SH-SY5Y (cell line): ENCODE data around the gene ASCC1.

Source experiments
- GATA2 ChIP-seq: IDR thresholded peaks from 2 replicates; pipeline ENCODE4 v1.6.1; 2011; ENCODE audit warnings: mild to moderate bottlenecking, low read depth, low read length
- GATA3 ChIP-seq: IDR thresholded peaks from 2 replicates; pipeline ENCODE4 v1.6.1; 2011; ENCODE audit warnings: low read depth, mild to moderate bottlenecking, low read length, moderate library complexity

The ASCC1 gene

GRCh38 chr10:72134785-72135767, 81.0 kb downstream of the ASCC1 start:
- TF ChIP-seq GATA3 (no peak), GATA2 (no peak)

DNA sequence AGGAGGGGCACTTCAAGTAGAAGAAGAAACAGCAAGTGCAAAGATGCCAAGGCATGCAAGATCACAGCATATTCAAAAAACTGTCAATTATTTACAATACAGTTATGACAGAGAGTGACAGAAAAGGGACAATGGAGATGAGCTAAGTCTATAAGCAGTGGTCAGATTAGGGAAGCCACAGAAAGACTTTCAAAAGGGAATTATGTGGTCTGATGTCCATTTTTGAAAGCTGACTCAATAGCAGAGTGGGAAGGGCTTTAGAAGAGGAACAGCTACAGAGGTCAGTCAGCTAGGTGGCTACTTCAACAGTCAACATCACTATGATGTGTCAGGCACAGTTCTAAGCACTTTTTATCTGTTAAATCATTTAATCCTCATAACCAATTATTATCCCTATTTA, 82.6 kb downstream of the ASCC1 start:
- TF ChIP-seq GATA2 (no peak), GATA3 (no peak)

GRCh38 chr10:72132854-72133253, 83.2 kb downstream of the ASCC1 start:
- TF ChIP-seq GATA3 (no peak), GATA2 (no peak)

GRCh38 chr10:72127571-72127970, 88.5 kb downstream of the ASCC1 start:
- TF ChIP-seq GATA2: no peak
- no peak for TF ChIP-seq GATA3

DNA sequence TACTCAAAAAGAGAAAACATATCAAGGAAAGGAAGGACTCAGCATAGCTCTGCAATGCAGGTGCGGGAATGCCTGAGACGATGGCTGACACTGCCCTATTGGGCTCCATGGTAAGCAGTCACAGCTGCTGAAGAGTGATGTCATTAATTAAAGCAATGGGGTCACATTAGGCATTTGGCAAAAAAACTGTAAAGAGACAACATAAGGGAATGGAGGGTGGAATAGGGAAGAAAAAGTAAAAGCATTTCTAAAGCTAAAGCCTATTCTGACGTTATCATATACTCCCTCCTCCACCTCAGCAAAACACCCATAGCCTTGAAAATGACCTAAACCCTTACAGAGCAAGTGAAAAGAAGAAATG, 89.2 kb downstream of the ASCC1 start:
- TF ChIP-seq GATA2 (no peak), GATA3 (no peak)

DNA sequence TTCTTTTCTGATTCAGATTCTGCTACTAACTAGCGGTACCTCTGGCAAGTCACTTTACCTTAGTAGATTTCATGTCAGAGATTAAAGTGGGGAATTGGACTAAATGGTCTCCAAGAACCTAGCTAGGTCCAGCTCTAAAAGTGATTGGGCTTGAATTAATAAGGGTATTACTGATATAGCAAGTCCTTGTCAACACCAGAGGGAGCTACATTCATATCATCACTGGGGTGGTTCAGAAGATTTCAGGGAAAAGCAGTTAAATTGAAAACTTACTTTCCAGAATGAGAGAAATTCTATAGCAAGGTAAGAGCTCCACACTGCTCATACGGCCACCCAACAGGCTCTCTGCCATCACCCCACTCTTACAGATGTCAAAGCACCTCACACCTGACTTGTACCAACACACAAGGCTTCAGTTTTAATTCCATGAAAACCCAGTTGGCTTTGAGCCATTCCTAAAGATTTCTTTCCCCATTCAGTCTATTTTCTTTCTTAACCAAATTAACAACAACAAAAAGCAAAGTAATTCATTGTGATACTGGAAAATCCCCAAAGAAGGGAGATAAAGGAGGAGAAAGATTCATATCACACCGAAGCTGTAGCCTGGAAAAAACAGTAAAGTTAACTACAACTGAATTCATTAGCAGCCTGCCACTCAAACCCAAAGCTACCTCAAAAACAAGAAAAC, 89.7 kb downstream of the ASCC1 start:
- no peak for TF ChIP-seq GATA2
- no peak for TF ChIP-seq GATA3

DNA sequence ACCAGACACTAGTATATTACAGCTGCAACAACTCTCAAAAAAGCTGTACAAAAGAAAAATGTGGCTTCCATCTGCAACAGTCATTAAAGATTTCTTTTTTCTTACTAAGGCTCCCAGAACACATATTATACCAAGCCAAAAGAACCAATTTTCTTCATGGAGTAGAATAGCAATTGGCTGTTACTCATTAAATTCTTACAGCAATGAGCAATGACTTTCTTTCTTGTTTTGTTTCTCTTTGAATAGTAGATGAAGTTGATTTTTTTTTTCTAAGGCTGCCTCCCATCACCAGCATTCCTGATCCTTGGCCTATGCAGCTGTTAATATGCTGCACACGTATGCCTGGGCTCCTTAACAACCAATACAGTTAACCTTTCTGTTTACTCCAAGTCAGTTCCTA, 91.1 kb downstream of the ASCC1 start:
- TF ChIP-seq GATA2 (no peak), GATA3 (no peak)

GRCh38 chr10:72124381-72124780, 91.7 kb downstream of the ASCC1 start:
- TF ChIP-seq GATA3 (no peak), GATA2 (no peak)

- TF ChIP-seq GATA3: no peak
- TF ChIP-seq GATA2: no peak
Measured at GRCh38 chr10:72123616-72124015, 92.5 kb downstream of the ASCC1 start.

- TF ChIP-seq GATA2: no peak
- TF ChIP-seq GATA3: no peak
Measured at GRCh38 chr10:72122221-72122620, 93.9 kb downstream of the ASCC1 start.

DNA sequence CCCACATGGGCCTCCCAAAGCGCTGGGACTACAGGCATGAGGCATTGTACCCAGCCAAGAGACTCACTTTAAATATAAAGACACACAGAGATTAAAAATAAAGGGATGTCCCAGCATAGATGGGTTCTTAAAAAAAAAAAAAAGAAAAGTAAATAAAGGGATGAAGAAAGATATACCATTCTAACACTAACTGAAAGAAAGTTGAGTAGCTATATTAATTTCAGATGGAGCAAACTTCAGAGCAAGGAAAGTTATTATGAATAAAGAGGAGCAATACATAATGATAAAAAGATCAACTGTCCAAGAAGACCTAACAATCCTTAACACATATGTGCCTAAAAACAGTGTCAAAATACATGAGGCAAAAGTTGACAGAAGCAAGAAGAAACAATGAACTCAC, 94.7 kb downstream of the ASCC1 start:
- TF ChIP-seq GATA3: no peak
- no peak for TF ChIP-seq GATA2

DNA sequence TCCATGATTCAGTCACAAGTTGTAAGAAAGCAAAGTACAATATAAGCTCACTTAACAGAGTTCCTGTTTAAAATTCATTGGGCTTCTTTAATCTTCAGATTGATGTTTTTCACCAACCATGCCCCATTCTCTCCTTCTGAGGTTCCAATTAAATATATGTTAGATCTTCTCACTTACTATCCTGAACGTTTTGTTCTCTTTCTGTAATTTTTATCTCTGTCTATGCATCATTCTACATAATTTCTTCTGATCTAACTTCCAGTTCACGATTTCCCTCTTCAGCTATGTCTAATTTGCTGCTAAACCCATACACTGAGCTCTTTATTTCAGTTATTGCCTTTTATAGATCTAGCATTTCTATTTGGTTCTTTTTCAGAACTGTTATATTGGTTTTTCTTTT, 99.7 kb downstream of the ASCC1 start:
- TF ChIP-seq GATA3 (no peak), GATA2 (no peak)

DNA sequence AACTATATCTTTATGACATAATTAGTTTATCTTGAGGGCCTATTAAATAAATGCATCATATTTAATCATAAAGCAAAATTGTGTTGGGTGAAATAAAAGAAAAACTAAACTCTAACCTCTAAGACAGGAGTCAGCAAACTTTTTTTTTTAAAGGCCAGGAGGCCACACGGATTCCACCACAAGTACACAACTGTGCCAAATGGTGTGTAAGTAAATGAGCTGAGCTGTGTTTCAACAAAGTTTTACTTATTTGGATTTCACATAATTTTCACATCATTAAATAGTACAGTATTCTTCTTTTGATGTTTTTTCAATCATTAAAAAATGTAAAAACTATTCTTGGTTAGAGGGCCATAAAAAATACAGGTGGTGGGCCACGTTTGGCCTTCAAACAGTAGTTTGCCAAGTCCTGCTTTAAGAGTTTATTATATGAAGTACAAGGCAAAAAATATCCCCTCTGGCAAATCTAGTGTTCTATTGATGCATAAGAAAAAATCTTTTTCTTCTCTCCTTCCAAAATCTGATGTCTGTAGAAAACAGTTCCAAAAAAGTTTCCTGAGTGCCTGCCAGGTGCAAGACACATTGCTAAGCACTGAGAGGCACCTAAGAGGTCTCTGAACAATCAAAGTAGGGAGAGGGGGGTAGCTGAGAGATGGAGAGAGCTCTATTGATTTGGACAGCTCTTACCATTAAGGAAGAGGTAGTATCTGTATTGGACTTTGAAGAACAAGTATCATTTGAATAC, 101.2 kb downstream of the ASCC1 start:
- TF ChIP-seq GATA2: no peak
- TF ChIP-seq GATA3: no peak

GRCh38 chr10:72110673-72111401, 105.2 kb downstream of the ASCC1 start:
- TF ChIP-seq GATA3: no peak
- TF ChIP-seq GATA2: no peak
